ENCODE results near the gene PITX1.

The PITX1 gene

GRCh38 chr5:135040333-135041144 lies 6.5 kb upstream of the PITX1 start:
- DNase-seq: no peak

- no peak for DNase-seq
Measured at GRCh38 chr5:135040034-135040332, 6.0 kb upstream of the PITX1 start.

- peak; percentile 29 for DNase-seq
Measured at GRCh38 chr5:135039271-135040033, 5.4 kb upstream of the PITX1 start.

GRCh38 chr5:135038813-135039270 lies 4.8 kb upstream of the PITX1 start:
- no peak for DNase-seq

GRCh38 chr5:135038205-135038812 lies 4.3 kb upstream of the PITX1 start:
- no peak for DNase-seq

GRCh38 chr5:135037519-135038204 lies 3.6 kb upstream of the PITX1 start:
- no peak for DNase-seq

- no peak for DNase-seq
Measured at GRCh38 chr5:135036405-135036804, 2.4 kb upstream of the PITX1 start.

GRCh38 chr5:135035678-135036030 lies 1.6 kb upstream of the PITX1 start:
- no peak for DNase-seq

GRCh38 chr5:135034963-135035677 lies 1.1 kb upstream of the PITX1 start:
- DNase-seq: no peak

- DNase-seq: no peak
Measured at GRCh38 chr5:135034236-135034962, 371 bp upstream of the PITX1 start.

GRCh38 chr5:135032999-135033861 lies 798 bp downstream of the PITX1 start:
- DNase-seq: peak; percentile 41

GRCh38 chr5:135032695-135032998 lies 1.4 kb downstream of the PITX1 start:
- DNase-seq: peak; percentile 22

- no peak for DNase-seq
Measured at GRCh38 chr5:135031813-135032694, 2.0 kb downstream of the PITX1 start.

- peak; percentile 31 for DNase-seq
Measured at GRCh38 chr5:135030956-135031812, 2.8 kb downstream of the PITX1 start.

- peak; percentile 27 for DNase-seq
Measured at GRCh38 chr5:135030123-135030955, 3.7 kb downstream of the PITX1 start.

GRCh38 chr5:135029477-135030122 lies 4.4 kb downstream of the PITX1 start:
- DNase-seq: no peak

- no peak for DNase-seq
Measured at GRCh38 chr5:135028791-135029476, 5.1 kb downstream of the PITX1 start.

Data from inflammatory macrophage treated with lipopolysaccharide for 4 hours (primary cell).